ENCODE results near the gene B3GNT7.
"Not testable (repeated sequence)": the region's sequence is repeated elsewhere in the genome, so short reads cannot be mapped to it uniquely, and the experiment has no call there.

Gene B3GNT7

GRCh38 chr2:231405601-231406367 is 10.3 kb downstream of the B3GNT7 start:
- Histone ChIP-seq H3K9ac (ENCODE audit: low read depth, low read length, poor library complexity, severe bottlenecking) (peak overlapping the region; percentile 13), H3K4me1 (ENCODE audit: insufficient read depth, low read length, poor library complexity, severe bottlenecking) (peaks cover 13% of the 10 kb centered on the region), H3K4me2 (ENCODE audit: low read depth, low read length, poor library complexity, severe bottlenecking) (peak overlapping the region; percentile 40)
- not testable (repeated sequence) for H3K27me3 ChIP-seq (ENCODE audit: insufficient read depth, low read length, poor library complexity, severe bottlenecking); H3K9me3 ChIP-seq (ENCODE audit: insufficient read depth, low read depth, low read length); H3K4me3 ChIP-seq (ENCODE audit: low read length, poor library complexity, severe bottlenecking); H4K20me1 ChIP-seq (ENCODE audit: insufficient read depth, low read length, poor library complexity, severe bottlenecking); H3K9me2 ChIP-seq (replicated peaks; ENCODE audit: low read depth, low read length); H2AFZ ChIP-seq (ENCODE audit: low read length); H3K36me3 ChIP-seq (ENCODE audit: insufficient read depth, low read length); H3F3A ChIP-seq (ENCODE audit: low read depth); H3K79me2 ChIP-seq (ENCODE audit: insufficient read depth, low read length)
- peak; percentile 54 for TF ChIP-seq CTCF (conservative IDR thresholded peaks at IDR 0.05; ENCODE audit: low read length)

- H3F3A ChIP-seq (ENCODE audit: low read depth); H3K4me3 ChIP-seq (ENCODE audit: low read length, poor library complexity, severe bottlenecking); H2AFZ ChIP-seq (ENCODE audit: low read length); H3K36me3 ChIP-seq (ENCODE audit: insufficient read depth, low read length); H3K4me2 ChIP-seq (ENCODE audit: low read depth, low read length, poor library complexity, severe bottlenecking); H3K9ac ChIP-seq (ENCODE audit: low read depth, low read length, poor library complexity, severe bottlenecking); H3K27me3 ChIP-seq (ENCODE audit: insufficient read depth, low read length, poor library complexity, severe bottlenecking); H3K9me3 ChIP-seq (ENCODE audit: insufficient read depth, low read depth, low read length); H3K9me2 ChIP-seq (replicated peaks; ENCODE audit: low read depth, low read length); H4K20me1 ChIP-seq (ENCODE audit: insufficient read depth, low read length, poor library complexity, severe bottlenecking); H3K79me2 ChIP-seq (ENCODE audit: insufficient read depth, low read length): not testable (repeated sequence)
- peaks cover 13% of the 10 kb centered on the region for H3K4me1 ChIP-seq (ENCODE audit: insufficient read depth, low read length, poor library complexity, severe bottlenecking)
Measured at GRCh38 chr2:231407686-231408085, 12.2 kb downstream of the B3GNT7 start.

GRCh38 chr2:231408304-231408703 is 12.8 kb downstream of the B3GNT7 start:
- not testable (repeated sequence) for H3K36me3 ChIP-seq (ENCODE audit: insufficient read depth, low read length); H3K4me2 ChIP-seq (ENCODE audit: low read depth, low read length, poor library complexity, severe bottlenecking); H3K79me2 ChIP-seq (ENCODE audit: insufficient read depth, low read length)

More at GRCh38 chr2:231408304-231408703, 12.8 kb downstream of the B3GNT7 start:
- TF ChIP-seq CTCF (conservative IDR thresholded peaks at IDR 0.05; ENCODE audit: low read length): 0 out of 2 replicates have a peak, but pooled peaks have one; percentile 13
- not testable (repeated sequence) for H2AFZ ChIP-seq (ENCODE audit: low read length); H3K9me3 ChIP-seq (ENCODE audit: insufficient read depth, low read depth, low read length); H3K4me3 ChIP-seq (ENCODE audit: low read length, poor library complexity, severe bottlenecking); H3K27me3 ChIP-seq (ENCODE audit: insufficient read depth, low read length, poor library complexity, severe bottlenecking); H3K9me2 ChIP-seq (replicated peaks; ENCODE audit: low read depth, low read length); H3K9ac ChIP-seq (ENCODE audit: low read depth, low read length, poor library complexity, severe bottlenecking); H4K20me1 ChIP-seq (ENCODE audit: insufficient read depth, low read length, poor library complexity, severe bottlenecking); H3F3A ChIP-seq (ENCODE audit: low read depth)
- H3K4me1 ChIP-seq (ENCODE audit: insufficient read depth, low read length, poor library complexity, severe bottlenecking): peaks cover 13% of the 10 kb centered on the region

Data from Loucy (cell line).